ENCODE results near the gene STPG1. TPM values are rescaled to one million over a fixed set of nuclear protein-coding genes. Genes with fewer than 3 reads are reported as not detected.

The STPG1 gene
- total and polyA plus RNA-seq, 2 donors (not counting 3 experiments of a cell fraction or from before 2014, with no cell fraction given): 6.3 to 10.2 TPM

GRCh38 chr1:24363994-24364393, 49.6 kb downstream of the STPG1 start:
- Histone ChIP-seq H3K27me3 (ENCODE audit: control insufficient read depth in 2 of 2, insufficient read depth in 2 of 2, low read length in 2 of 2) (no peaks in the 10 kb centered on the region), H3K4me2 (ENCODE audit: insufficient read depth, low read length) (no peak overlapping the region), H3K4me3 (replicated peaks in 1 of 3; ENCODE audit: insufficient read depth in 1 of 3, low read depth in 1 of 3, low read length in 3 of 3) (no peak overlapping the region), H3K79me2 (ENCODE audit: control insufficient read depth, insufficient read depth, low read length) (no peaks in the 10 kb centered on the region), H3K36me3 (ENCODE audit: control insufficient read depth in 2 of 2, extremely low read depth in 1 of 2, insufficient read depth in 2 of 2, low read length in 2 of 2) (no peaks in the 10 kb centered on the region), H3K9ac (replicated peaks; ENCODE audit: extremely low read depth, insufficient read depth, low read length) (no peak overlapping the region), H4K20me1 (replicated peaks; ENCODE audit: control insufficient read depth, extremely low read depth, insufficient read depth, low read length) (no peaks in the 10 kb centered on the region), H2AFZ (ENCODE audit: low read depth, low read length) (no peak overlapping the region), H3K9me3 (replicated peaks; ENCODE audit: control insufficient read depth, insufficient read depth, low read length) (no peaks in the 10 kb centered on the region), H3K27ac (ENCODE audit: insufficient read depth, low read depth, low read length) (no peak overlapping the region), H3K4me1 (ENCODE audit: control insufficient read depth, extremely low read depth, insufficient read depth, low read length) (no peaks in the 10 kb centered on the region), H3K9me1 (replicated peaks; ENCODE audit: control insufficient read depth, extremely low read depth, insufficient read depth, low read length) (no peaks in the 10 kb centered on the region)
- no TSS peak for BruUV-seq (replicated peaks)
- CTCF ChIA-PET: no interaction called here
- intact Hi-C loops (cut with micrococcal nuclease): no loop called here
- no peak for FAIRE-seq
- dilution Hi-C loops (cut with MboI; ENCODE audit: extremely low pct_ligation_motif_present, low sequenced_read_pairs): no loop called here
- no peak for TF ChIP-seq CTCF (IDR thresholded peaks at IDR 0.05; ENCODE audit: extremely low read depth in 1 of 2, insufficient read depth in 1 of 2, low read depth in 1 of 2, low read length in 2 of 2)
- TF ChIP-seq EZH2 (IDR thresholded peaks at IDR 0.05; ENCODE audit: borderline replicate concordance, low read depth, low read length, severe bottlenecking): no peak
- TF ChIP-seq MYC (IDR thresholded peaks at IDR 0.05; ENCODE audit: low read depth, low read length): no peak
- no peak for TF ChIP-seq FOS (IDR thresholded peaks at IDR 0.05; ENCODE audit: borderline replicate concordance, insufficient read depth, low read length)
- TF ChIP-seq POLR2AphosphoS5 (IDR thresholded peaks at IDR 0.05; ENCODE audit: insufficient read depth, low read depth, low read length): no peak
- no peak for TF ChIP-seq MAX (IDR thresholded peaks at IDR 0.05; ENCODE audit: insufficient read depth, insufficient read length)
- no peak for TF ChIP-seq JUN (IDR thresholded peaks at IDR 0.05; ENCODE audit: borderline replicate concordance, insufficient read depth, insufficient read length, low read depth)
- no peak for TF ChIP-seq GATA2 (IDR thresholded peaks at IDR 0.05; ENCODE audit: insufficient read depth, insufficient read length, low read depth, low read length)
- no peak for TF ChIP-seq POLR2A (IDR thresholded peaks at IDR 0.05; ENCODE audit: low read depth, low read length)
- no peak for DNase-seq (ENCODE audit: low read depth, low spot score)
- POLR2A ChIA-PET: no interaction called here

Measured in endothelial cell of umbilical vein (primary cell).